Astrocyte (in vitro differentiated cells and primary cell): ENCODE measurements around the gene STRN.

Experiments
- CTCF ChIP-seq: IDR thresholded peaks from 2 replicates; pipeline ENCODE4 v1.5.1; 2011; ENCODE audit warnings: low read depth, mild to moderate bottlenecking, inconsistent platforms, low read length, moderate library complexity; ENCODE audit not compliant: insufficient read depth
- EZH2 ChIP-seq: IDR thresholded peaks from 2 replicates; pipeline ENCODE4 v1.6.1; 2012; ENCODE audit warnings: mild to moderate bottlenecking, low read length, inconsistent platforms; ENCODE audit not compliant: insufficient read depth

- TF ChIP-seq CTCF: no peak
- TF ChIP-seq EZH2: no peak
Observed at GRCh38 chr2:36849265-36849664, 117.1 kb downstream of the STRN start.
